Endothelial cell of umbilical vein (primary cell): ENCODE data around the gene PLCH1. TPM values are rescaled to one million over a fixed set of nuclear protein-coding genes. Genes with fewer than 3 reads are reported as not detected.

Source experiments
- BruUV-seq: library from RNA; stranded (reverse); fragments of 400-500 nt; replicated peaks from 2 replicates; lab custom pipeline; 2021; lab: Mats Ljungman, UMichigan
- CTCF ChIA-PET: fragments of 300-600, 350-600 bp; sonication (Branson Sonifier 250); formaldehyde crosslinking; loops from one replicate; lab custom pipeline; 2021; ENCODE audit warnings: antibody characterized with exemption, inconsistent platforms; lab: Charles Lee
- POLR2A ChIA-PET: fragments of 300-600, 350-600 bp; sonication (Branson Sonifier 250); formaldehyde crosslinking; loops from one replicate; lab custom pipeline; 2021; ENCODE audit warnings: antibody characterized with exemption, inconsistent platforms; lab: Charles Lee
- DNase-seq: peaks from one replicate; pipeline ENCODE4 v3.0.0-alpha.2; 2011; ENCODE audit warnings: low read depth, low spot score
- FAIRE-seq: peaks from 2 replicates; lab custom pipeline; 2011; peaks lifted over from hg19 to GRCh38; lab: Jason Lieb, UNC
- H2AFZ ChIP-seq: 2 replicates; pipeline ENCODE4 v1.6.0; 2012; ENCODE audit warnings: low read depth, low read length, control low read depth, inconsistent platforms
- H3K27ac ChIP-seq: 2 replicates; pipeline ENCODE4 v1.5.1; 2011; ENCODE audit warnings: low read depth, mild to moderate bottlenecking, control low read depth, low read length, moderate library complexity; ENCODE audit not compliant: insufficient read depth
- H3K27me3 ChIP-seq, 2 experiments: 2 replicates each; pipeline versions ENCODE4 v1.6.0 to v1.6.1; 2011; ENCODE audit warnings: low read length in 2 of 2, mixed read lengths in 1 of 2; ENCODE audit not compliant: control insufficient read depth in 2 of 2, insufficient read depth in 2 of 2
- H3K36me3 ChIP-seq, 2 experiments: 2 replicates in 1 of 2; 3 replicates in 1 of 2; pipeline ENCODE4 v1.5.1; 2011; ENCODE audit warnings: low read length in 2 of 2, mild to moderate bottlenecking in 1 of 2, moderate library complexity in 1 of 2; ENCODE audit not compliant: control insufficient read depth in 2 of 2, insufficient read depth in 2 of 2; ENCODE audit errors: extremely low read depth in 1 of 2
- H3K4me1 ChIP-seq: 3 replicates; pipeline ENCODE4 v1.5.1; 2011; ENCODE audit warnings: mild to moderate bottlenecking, low read length; ENCODE audit not compliant: control insufficient read depth, insufficient read depth; ENCODE audit errors: extremely low read depth
- H3K4me2 ChIP-seq: 2 replicates; pipeline ENCODE4 v1.6.1; 2011; ENCODE audit warnings: low read length, control low read depth, mixed read lengths; ENCODE audit not compliant: insufficient read depth
- H3K4me3 ChIP-seq, 3 experiments: fragments of 200-600 bp in 1 of 3; sonication (generic), shearing (Covaris generic) in 1 of 3; replicated peaks in 1 of 3; 2 replicates each; pipeline ENCODE4 v1.5.1; 2011 to 2016; ENCODE audit warnings: control low read depth in 3 of 3, low read length in 3 of 3, mild to moderate bottlenecking in 2 of 3, inconsistent platforms in 1 of 3, low read depth in 1 of 3, moderate library complexity in 1 of 3; ENCODE audit not compliant: insufficient read depth in 1 of 3
- H3K79me2 ChIP-seq: 2 replicates; pipeline ENCODE4 v1.6.0; 2012; ENCODE audit warnings: low read length, inconsistent platforms; ENCODE audit not compliant: control insufficient read depth, insufficient read depth
- H3K9ac ChIP-seq: replicated peaks from 2 replicates; pipeline ENCODE3; 2011; ENCODE audit warnings: low read length, control low read depth; ENCODE audit not compliant: insufficient read depth; ENCODE audit errors: extremely low read depth
- H3K9me1 ChIP-seq: replicated peaks from 3 replicates; pipeline ENCODE4 v1.6.0; 2011; ENCODE audit warnings: mild to moderate bottlenecking, low read length; ENCODE audit not compliant: control insufficient read depth, insufficient read depth; ENCODE audit errors: extremely low read depth
- H3K9me3 ChIP-seq: replicated peaks from 2 replicates; pipeline ENCODE4 v1.5.1; 2012; ENCODE audit warnings: low read length, inconsistent platforms; ENCODE audit not compliant: control insufficient read depth, insufficient read depth
- H4K20me1 ChIP-seq: replicated peaks from 2 replicates; pipeline ENCODE3; 2011; ENCODE audit warnings: mild to moderate bottlenecking, low read length; ENCODE audit not compliant: control insufficient read depth, insufficient read depth; ENCODE audit errors: extremely low read depth
- CTCF ChIP-seq, 2 donors: IDR thresholded peaks; 1 replicate in 1 of 2; 2 replicates in 1 of 2; pipeline ENCODE4 v1.5.1; 2011; ENCODE audit warnings: low read length in 2 of 2, mild to moderate bottlenecking in 2 of 2, moderate library complexity in 2 of 2, control low read depth in 1 of 2, inconsistent platforms in 1 of 2, low read depth in 1 of 2; ENCODE audit not compliant: insufficient read depth in 1 of 2; ENCODE audit errors: extremely low read depth in 1 of 2
- EZH2 ChIP-seq: IDR thresholded peaks from 2 replicates; pipeline ENCODE4 v1.6.1; 2012; ENCODE audit warnings: borderline replicate concordance, low read depth, mild to moderate bottlenecking, moderate library complexity, low read length, inconsistent platforms; ENCODE audit not compliant: severe bottlenecking
- FOS ChIP-seq: IDR thresholded peaks from 2 replicates; pipeline ENCODE4 v1.6.1; 2011; ENCODE audit warnings: mild to moderate bottlenecking, low read length, moderate library complexity, borderline replicate concordance; ENCODE audit not compliant: insufficient read depth
- GATA2 ChIP-seq: IDR thresholded peaks from 2 replicates; pipeline ENCODE4 v1.7.0; 2011; ENCODE audit warnings: low read depth, mild to moderate bottlenecking, moderate library complexity, mixed read lengths, low read length; ENCODE audit not compliant: insufficient read length, insufficient read depth
- JUN ChIP-seq: IDR thresholded peaks from 2 replicates; pipeline ENCODE4 v1.6.1; 2011; ENCODE audit warnings: borderline replicate concordance, low read depth; ENCODE audit not compliant: insufficient read length, insufficient read depth
- MAX ChIP-seq: IDR thresholded peaks from 2 replicates; pipeline ENCODE4 v1.6.1; 2011; ENCODE audit not compliant: insufficient read depth, insufficient read length
- MYC ChIP-seq: IDR thresholded peaks from one replicate; pipeline ENCODE4 v1.6.1; 2011; ENCODE audit warnings: mild to moderate bottlenecking, low read depth, low read length
- POLR2A ChIP-seq: IDR thresholded peaks from 2 replicates; pipeline ENCODE4 v1.6.1; 2012; ENCODE audit warnings: low read depth, mild to moderate bottlenecking, control low read depth, low read length
- POLR2AphosphoS5 ChIP-seq: IDR thresholded peaks from 2 replicates; pipeline ENCODE4 v1.6.1; 2012; ENCODE audit warnings: low read depth, mild to moderate bottlenecking, control low read depth, low read length, moderate library complexity; ENCODE audit not compliant: insufficient read depth
- dilution Hi-C: fragments of 300-500 bp; cut with MboI; formaldehyde crosslinking; loops from one replicate; pipeline ENCODE4 v1.15.0; 2019; ENCODE audit warnings: low sequenced_read_pairs; ENCODE audit not compliant: extremely low pct_ligation_motif_present
- intact Hi-C: fragments of 100-400 bp; cut with micrococcal nuclease; formaldehyde crosslinking; loops from one replicate; pipeline ENCODE4 v1.10.0; 2022
- polyA plus RNA-seq, 4 experiments: library from polyadenylated mRNA; depleted of rRNA in 3 of 4; stranded (reverse) in 3 of 4; unstranded in 1 of 4; fragments of >200 nt; gene quantifications; 2 replicates each; pipeline versions ENCODE4 v1.2.1 to v1.2.3, GENCODE V29; 2011 to 2012; ENCODE audit warnings: missing spikeins in 1 of 4
- total RNA-seq: library from RNA; stranded (reverse); gene quantifications from 2 replicates; pipeline ENCODE4 v1.2.3, GENCODE V29; 2021

The PLCH1 gene
- total and polyA plus RNA-seq, 2 donors (not counting 3 experiments of a cell fraction or from before 2014, with no cell fraction given) = 0.03 TPM; not detected in 1

- TF ChIP-seq POLR2AphosphoS5 (no peak), MAX (no peak), GATA2 (no peak), JUN (no peak), POLR2A (no peak), CTCF (IDR thresholded peaks at IDR 0.05; ENCODE audit: extremely low read depth in 1 of 2, insufficient read depth in 1 of 2, low read depth in 1 of 2, low read length in 2 of 2) (no peak), EZH2 (no peak), FOS (no peak), MYC (no peak)
- FAIRE-seq (no peak), DNase-seq (no peak)
- POLR2A ChIA-PET = no interaction called here
- Histone ChIP-seq H3K9me3 (no peaks in the 10 kb centered on the region), H3K79me2 (no peaks in the 10 kb centered on the region), H3K9ac (no peak overlapping the region), H4K20me1 (no peaks in the 10 kb centered on the region), H3K36me3 (no peaks in the 10 kb centered on the region), H3K4me2 (no peak overlapping the region), H3K4me1 (no peaks in the 10 kb centered on the region), H2AFZ (no peak overlapping the region), H3K9me1 (no peaks in the 10 kb centered on the region), H3K27me3 (no peaks in the 10 kb centered on the region), H3K27ac (no peak overlapping the region), H3K4me3 (no peak overlapping the region)
- intact Hi-C loops = no loop called here
- dilution Hi-C loops = no loop called here
- CTCF ChIA-PET = interaction anchor here (0.9 kb wide), 1 partner anchor 358 kb away, joined by 3 read pairs; no protein-coding TSS in a partner anchor
- no TSS peak for BruUV-seq
Measured at GRCh38 chr3:155428563-155428962, 316.3 kb downstream of the PLCH1 start.
